Adrenal gland (tissue), 12 donors: Measurements from ENCODE around the gene ROR1. TPM values are rescaled to one million over a fixed set of nuclear protein-coding genes. Genes with fewer than 3 reads are reported as not detected.

Source experiments
- DNase-seq, 7 donors: peaks; one replicate each; pipeline ENCODE4 v3.0.0-alpha.2; 2019 to 2020
- H3K27ac ChIP-seq, 5 donors: fragments of 200-600 bp; sonication (generic) in 4 of 5; 1 replicate in 3 of 5; 2 replicates in 2 of 5; pipeline versions ENCODE4 v1.5.1 to v1.8.0; 2016 to 2020; ENCODE audit warnings: mild to moderate bottlenecking in 1 of 5
- H3K27me3 ChIP-seq: fragments of 200-600 bp; 2 replicates; pipeline ENCODE4 v1.8.0; 2021
- H3K36me3 ChIP-seq, 2 donors: fragments of 200-600 bp; replicated peaks in 1 of 2; 1 replicate in 1 of 2; 2 replicates in 1 of 2; pipeline versions ENCODE4 v1.5.1 to v1.8.0; 2018 to 2022
- H3K4me1 ChIP-seq, 2 donors: fragments of 200-600 bp; replicated peaks in 1 of 2; 1 replicate in 1 of 2; 2 replicates in 1 of 2; pipeline versions ENCODE4 v1.5.1 to v1.8.0; 2018 to 2021
- H3K4me3 ChIP-seq, 4 donors: fragments of 200-600 bp; sonication (generic) in 3 of 4; one replicate each; pipeline ENCODE4 v1.5.1; 2016 to 2018
- H3K9me3 ChIP-seq, 3 donors: fragments of 200-600 bp; sonication (generic) in 1 of 3; replicated peaks in 1 of 3; 1 replicate in 2 of 3; 2 replicates in 1 of 3; pipeline versions ENCODE4 v1.5.1 to v1.8.0; 2016 to 2021
- POLR2A ChIP-seq, 2 donors: fragments of 450-650 bp; IDR thresholded peaks; one replicate each; pipeline ENCODE4 v1.6.1; 2017; ENCODE audit warnings: antibody characterized with exemption in 2 of 2, mild to moderate bottlenecking in 2 of 2, moderate library complexity in 1 of 2
- WGBS, 4 donors: extraction: QIAGEN DNeasy Blood & Tissue Kit in 2 of 4; methylation state at CpG; one replicate each; pipeline versions ENCODE4 v1.1.5 to v1.1.7; 2013 to 2017; 5-methylcytosine and 5-hydroxymethylcytosine counted together
- intact Hi-C, 2 donors: fragments of 100-400 bp; cut with DNase I; formaldehyde crosslinking; loops; one replicate each; pipeline versions ENCODE4 v1.14.1 to v1.15.0; 2022 to 2023
- polyA plus RNA-seq, 3 donors: library from polyadenylated mRNA; stranded (reverse); fragments of 200-250 nt in 2 of 3; fragments of 350-450 nt in 1 of 3; fragmentation: Illumina TruSeq in 1 of 3; extraction: RNeasy Lipid Tissue Mini Kit (QIAGEN cat#74804) in 1 of 3; gene quantifications; one replicate each; pipeline ENCODE4 v1.2.3, GENCODE V29; 2013 to 2014
- total RNA-seq, 9 donors: library from RNA; depleted of rRNA in 4 of 9; stranded (reverse); fragments of >200 nt in 4 of 9; fragments of 120-200 nt in 1 of 9; fragmentation: NEBNext Ultra II Directional in 1 of 9; extraction: Animal tissue kit (Norgen Biotek cat#: 25700) in 1 of 9; gene quantifications; one replicate each; pipeline versions ENCODE4 v1.1.0 to v1.2.4, GENCODE V29; 2013 to 2023
- TF ChIP-seq, protein P1 (sequence below), 6 experiments: fragments of 450-650 bp in 4 of 6; fragments of 200-600 bp in 2 of 6; sonication (generic) in 1 of 6; IDR thresholded peaks; 1 replicate in 5 of 6; 2 replicates in 1 of 6; pipeline versions ENCODE4 v1.5.1 to v1.8.0; 2016 to 2021; ENCODE audit warnings: antibody characterized with exemption in 6 of 6, mild to moderate bottlenecking in 2 of 6, moderate library complexity in 1 of 6
- donor health status: healthy with polysubstance abuse.
- donor health status: Bipolar disorder and iron deficiency.
- donor health status: DM: yes; HTN: yes; CAD: no.
- donor health status: DM: no; HTN: no; CAD: no.
- donor health status: DM: no; HTN: no; CAD: no.
- donor health status: DM: yes; HTN: yes; CAD: no.

ROR1 gene
- total and polyA plus RNA-seq, 12 donors, result 0.54 to 4.6 (median 2.6) TPM

GRCh38 chr1:63971557-63971956, 197.7 kb downstream of the ROR1 start:
- Histone ChIP-seq H3K27me3 (no peaks in the 10 kb centered on the region), H3K36me3 (no peaks in the 10 kb centered on the region), H3K9me3 (no peaks in the 10 kb centered on the region), H3K4me1 (peaks cover 12 to 14% of the 10 kb centered on the region in 2 donors), H3K4me3 (no peak overlapping the region), H3K27ac (no peak overlapping the region)
- DNase-seq, result peak in 2 of 7 donors; percentile 9 to 20
- 53 to 84% (median 61%) methylated on average over 3 of the region's 3 CpGs for WGBS, 4 donors
- TF ChIP-seq, protein P1, sequence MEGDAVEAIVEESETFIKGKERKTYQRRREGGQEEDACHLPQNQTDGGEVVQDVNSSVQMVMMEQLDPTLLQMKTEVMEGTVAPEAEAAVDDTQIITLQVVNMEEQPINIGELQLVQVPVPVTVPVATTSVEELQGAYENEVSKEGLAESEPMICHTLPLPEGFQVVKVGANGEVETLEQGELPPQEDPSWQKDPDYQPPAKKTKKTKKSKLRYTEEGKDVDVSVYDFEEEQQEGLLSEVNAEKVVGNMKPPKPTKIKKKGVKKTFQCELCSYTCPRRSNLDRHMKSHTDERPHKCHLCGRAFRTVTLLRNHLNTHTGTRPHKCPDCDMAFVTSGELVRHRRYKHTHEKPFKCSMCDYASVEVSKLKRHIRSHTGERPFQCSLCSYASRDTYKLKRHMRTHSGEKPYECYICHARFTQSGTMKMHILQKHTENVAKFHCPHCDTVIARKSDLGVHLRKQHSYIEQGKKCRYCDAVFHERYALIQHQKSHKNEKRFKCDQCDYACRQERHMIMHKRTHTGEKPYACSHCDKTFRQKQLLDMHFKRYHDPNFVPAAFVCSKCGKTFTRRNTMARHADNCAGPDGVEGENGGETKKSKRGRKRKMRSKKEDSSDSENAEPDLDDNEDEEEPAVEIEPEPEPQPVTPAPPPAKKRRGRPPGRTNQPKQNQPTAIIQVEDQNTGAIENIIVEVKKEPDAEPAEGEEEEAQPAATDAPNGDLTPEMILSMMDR (IDR thresholded peaks at IDR 0.05), result no peak
- TF ChIP-seq POLR2A (IDR thresholded peaks at IDR 0.05), result no peak
- intact Hi-C loops, result no loop called here

GRCh38 chr1:63973005-63973419, 199.2 kb downstream of the ROR1 start:
- DNase-seq, result no peak
- no peak for TF ChIP-seq POLR2A (IDR thresholded peaks at IDR 0.05)
- TF ChIP-seq, protein P1 (IDR thresholded peaks at IDR 0.05), result no peak
- Histone ChIP-seq H3K27me3 (no peaks in the 10 kb centered on the region), H3K9me3 (no peaks in the 10 kb centered on the region), H3K4me1 (peaks cover 12 to 14% of the 10 kb centered on the region in 2 donors), H3K4me3 (no peak overlapping the region), H3K27ac (no peak overlapping the region), H3K36me3 (no peaks in the 10 kb centered on the region)
- WGBS, 4 donors, result 54 to 72% (median 66%) methylated on average over 7 of the region's 7 CpGs
- intact Hi-C loops, result no loop called here

GRCh38 chr1:63974966-63975365, 201.1 kb downstream of the ROR1 start:
- TF ChIP-seq POLR2A (IDR thresholded peaks at IDR 0.05), result no peak
- TF ChIP-seq, protein P1 (IDR thresholded peaks at IDR 0.05), result no peak
- H3K9me3 ChIP-seq, result no peaks in the 10 kb centered on the region
- WGBS, 4 donors, result 80 to 86% (median 85%) methylated on average over 6 of the region's 6 CpGs
- H3K4me3 ChIP-seq, result no peak overlapping the region
- DNase-seq, result no peak
- H3K27me3 ChIP-seq, result no peaks in the 10 kb centered on the region
- no peak overlapping the region for H3K27ac ChIP-seq
- no peaks in the 10 kb centered on the region for H3K4me1 ChIP-seq
- H3K36me3 ChIP-seq, result no peaks in the 10 kb centered on the region
- intact Hi-C loops, result no loop called here

- Histone ChIP-seq H3K4me1 (no peaks in the 10 kb centered on the region), H3K27ac (no peak overlapping the region), H3K9me3 (no peaks in the 10 kb centered on the region), H3K36me3 (no peaks in the 10 kb centered on the region), H3K4me3 (no peak overlapping the region), H3K27me3 (no peaks in the 10 kb centered on the region)
- TF ChIP-seq POLR2A (IDR thresholded peaks at IDR 0.05), result no peak
- TF ChIP-seq, protein P1 (IDR thresholded peaks at IDR 0.05), result no peak
- DNase-seq, result no peak
- intact Hi-C loops, result no loop called here
- WGBS, 4 donors, result 85 to 98% (median 88%) methylated on average over 7 of the region's 7 CpGs
These were observed 201.7 kb downstream of the ROR1 start for GRCh38 chr1:63975481-63975880.
